RPMI8226 (cell line): ENCODE measurements around the gene TMCO5A.
"Not testable (repeated sequence)": the region's sequence is repeated elsewhere in the genome, so short reads cannot be mapped to it uniquely, and the experiment has no call there.

Experiments
- DNase-seq: peaks from one replicate; pipeline ENCODE4 v3.0.0-alpha.2; 2015

Gene TMCO5A

DNA sequence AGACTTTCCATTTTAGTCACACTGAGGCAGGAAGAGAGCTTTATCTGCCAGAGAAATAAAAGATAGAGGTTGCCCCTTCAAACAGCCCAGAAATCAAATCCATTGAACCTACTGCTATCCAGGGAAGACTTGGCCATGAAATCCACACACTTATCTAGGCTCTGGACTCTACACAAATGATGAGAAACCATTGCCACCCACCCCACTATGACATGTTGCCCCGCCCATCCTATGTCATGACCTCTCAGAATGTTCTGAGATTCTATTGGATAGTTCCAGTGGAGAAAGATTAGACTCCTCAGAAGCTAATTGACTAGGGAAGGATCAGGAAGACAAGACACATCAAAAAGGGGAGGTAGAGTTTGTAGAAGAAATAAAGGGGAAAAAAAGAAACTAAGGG, at the start of gene TMCO5A:
TMCO5A (plus strand) TSS at position 301 of the 400 bp plus-strand sequence. CDS start 1,684 bp downstream, outside the sequence.
- DNase-seq = no peak

DNA sequence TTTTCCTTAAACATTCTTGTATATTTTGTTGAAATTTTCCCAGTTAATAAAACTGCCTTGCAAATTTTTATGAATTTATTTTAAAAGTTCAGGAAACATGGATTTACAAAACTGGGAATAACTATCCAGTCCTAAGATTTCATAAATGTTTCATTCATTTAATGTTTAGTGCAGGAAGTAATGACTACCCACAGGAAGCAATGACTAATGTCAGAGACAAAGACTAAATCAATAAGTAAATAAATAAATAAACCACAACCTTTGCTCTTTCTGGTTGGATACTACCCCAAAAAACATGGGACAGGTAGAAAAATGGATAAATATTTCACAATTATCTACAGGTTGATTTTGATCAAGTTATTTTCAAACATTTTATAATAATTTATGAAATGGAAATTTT, 48.8 kb upstream of the TMCO5A start:
- no peak for DNase-seq

DNA sequence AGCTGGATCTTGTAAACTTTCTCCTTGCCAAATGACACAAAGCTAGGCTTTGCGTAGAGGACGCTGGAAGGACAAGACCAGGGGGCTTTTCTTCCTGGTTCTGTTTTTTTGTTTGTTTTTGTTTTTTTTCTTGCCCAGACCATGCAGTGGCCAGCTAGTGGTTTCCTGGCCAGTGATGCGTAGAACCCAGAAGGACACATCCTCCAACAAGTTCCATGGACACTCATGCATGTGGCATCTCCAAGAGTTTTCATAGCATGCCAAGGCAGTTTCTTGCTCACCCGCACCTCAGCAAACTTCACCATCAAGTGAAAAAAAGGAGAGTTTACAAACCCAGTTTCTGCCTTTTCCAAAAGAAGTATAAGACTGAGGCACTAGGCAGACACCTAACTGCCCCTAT, 46.1 kb upstream of the TMCO5A start:
- no peak for DNase-seq

DNA sequence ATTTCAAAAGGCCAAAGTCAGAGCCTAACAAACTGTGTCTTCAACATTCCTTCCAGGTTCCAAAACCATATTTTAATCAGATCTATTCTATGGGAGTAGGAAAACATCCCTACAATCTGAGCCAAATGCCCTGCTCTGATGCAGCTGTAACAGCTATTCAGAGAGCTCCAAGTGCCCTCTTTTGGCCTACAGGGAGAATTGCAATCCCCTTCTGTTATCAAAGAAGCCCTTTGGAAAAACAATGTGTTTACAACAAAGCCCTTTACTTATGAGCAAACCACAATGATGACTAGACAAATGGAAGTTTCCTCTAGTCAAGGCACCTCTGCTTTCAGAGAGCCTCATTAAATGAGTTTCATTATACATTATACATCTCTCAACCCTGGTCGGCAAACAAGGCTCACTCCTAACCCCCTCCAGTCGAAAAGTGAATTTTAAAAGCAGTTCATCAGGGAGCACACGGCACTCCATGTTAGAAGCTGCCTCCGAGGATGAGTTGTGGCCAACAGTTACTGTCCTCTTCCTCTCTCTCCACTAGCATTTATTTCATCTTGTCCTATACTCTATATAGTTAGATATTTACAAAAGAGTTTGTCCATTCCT, 42.6 kb upstream of the TMCO5A start:
- peak; percentile 10 for DNase-seq

DNA sequence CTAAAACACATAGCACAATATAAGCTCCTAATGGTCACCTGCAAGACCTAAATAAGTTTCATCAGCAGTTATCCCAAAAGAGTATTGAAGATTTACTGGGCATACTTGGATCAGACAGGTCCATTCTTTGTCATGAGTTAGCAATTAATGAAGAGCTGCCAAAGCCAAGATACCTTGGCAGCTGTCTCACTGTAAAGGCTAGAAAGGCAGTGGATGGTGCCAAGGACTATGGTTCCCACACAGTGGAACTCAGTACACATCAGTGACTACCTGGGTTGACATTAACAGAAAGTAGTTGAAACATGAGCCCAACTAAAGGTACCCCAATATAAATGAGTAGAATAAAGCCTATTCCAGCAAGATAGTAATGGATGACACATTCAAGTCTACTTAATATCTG, 41.1 kb upstream of the TMCO5A start:
- DNase-seq = no peak

DNA sequence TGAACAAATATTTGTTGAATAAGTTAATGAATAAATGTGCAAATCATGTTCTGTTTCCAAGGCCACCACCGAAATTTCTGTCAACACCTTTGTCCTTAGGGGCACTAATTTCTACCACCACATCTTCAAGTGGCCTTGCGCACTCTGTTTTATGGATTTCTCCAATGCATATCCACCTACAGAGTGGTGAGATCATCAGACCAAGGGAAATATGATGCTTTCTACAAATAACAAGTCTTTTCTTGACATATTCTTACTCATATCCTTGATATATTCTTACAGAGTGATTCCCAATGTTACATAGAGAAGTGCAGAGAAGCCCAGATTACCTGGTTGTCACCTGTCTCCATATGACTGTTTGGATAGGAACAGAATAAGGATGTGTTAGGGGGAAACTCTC, 36.1 kb upstream of the TMCO5A start:
- DNase-seq = no peak

DNA sequence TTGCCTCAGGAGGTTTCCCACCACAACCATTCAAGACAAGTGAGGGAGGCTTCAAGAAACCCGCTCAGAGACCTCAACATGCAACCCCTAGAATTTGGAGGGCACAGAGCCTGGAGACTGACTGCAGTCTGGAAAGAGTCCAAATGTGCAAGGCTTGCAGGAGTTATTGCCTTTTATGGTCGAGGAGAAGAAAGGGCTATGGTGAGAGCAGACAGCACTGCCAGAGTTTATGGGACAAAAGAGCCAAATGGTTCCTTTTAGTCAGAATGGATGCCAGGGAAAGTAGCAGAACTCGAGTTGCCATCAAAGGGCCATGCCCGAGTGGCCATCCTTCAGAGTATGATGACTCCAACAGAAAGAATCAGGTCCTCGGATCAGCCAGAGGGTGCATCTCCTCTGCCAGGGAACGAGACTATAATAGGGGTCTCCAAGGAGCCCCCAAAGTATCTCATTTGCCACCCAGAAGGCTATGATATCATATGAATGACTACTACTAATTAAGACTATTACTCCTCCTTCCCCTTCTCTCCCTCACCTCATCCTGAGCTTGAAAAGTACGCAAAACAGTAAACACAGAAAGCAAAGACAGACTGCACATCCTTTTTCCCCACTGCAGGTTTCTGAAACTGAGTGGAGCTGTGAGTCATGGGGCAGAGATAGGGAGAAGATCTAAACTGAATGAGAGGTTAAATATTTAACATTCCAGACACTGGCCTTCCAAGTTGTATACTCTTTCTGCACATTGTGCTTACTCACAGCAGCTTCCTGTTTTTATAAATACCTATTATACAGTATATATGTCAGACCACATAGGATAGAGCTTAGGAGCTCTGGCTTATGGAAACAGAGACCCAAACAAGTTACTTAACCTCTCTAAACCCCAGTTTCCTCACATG, 33.9 kb upstream of the TMCO5A start:
- DNase-seq = no peak

DNA sequence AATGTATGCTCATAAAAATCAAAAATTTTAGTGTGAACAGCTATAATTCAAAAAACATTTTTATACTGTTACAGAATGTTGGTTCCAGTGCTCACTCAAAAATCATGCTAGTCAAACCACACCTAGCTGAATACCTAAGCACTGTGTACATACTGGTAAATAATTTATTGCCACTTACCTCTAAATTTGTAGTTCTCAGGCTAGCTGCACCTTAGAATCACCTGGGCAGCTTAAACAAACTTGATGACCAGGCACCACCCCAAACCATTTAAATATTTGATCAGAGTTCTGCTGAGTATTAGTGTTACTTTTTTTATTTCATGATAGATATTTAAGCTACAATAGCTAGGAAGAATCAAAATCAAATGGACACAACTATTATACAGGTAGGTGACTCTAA, 32.3 kb upstream of the TMCO5A start:
- DNase-seq = no peak

DNA sequence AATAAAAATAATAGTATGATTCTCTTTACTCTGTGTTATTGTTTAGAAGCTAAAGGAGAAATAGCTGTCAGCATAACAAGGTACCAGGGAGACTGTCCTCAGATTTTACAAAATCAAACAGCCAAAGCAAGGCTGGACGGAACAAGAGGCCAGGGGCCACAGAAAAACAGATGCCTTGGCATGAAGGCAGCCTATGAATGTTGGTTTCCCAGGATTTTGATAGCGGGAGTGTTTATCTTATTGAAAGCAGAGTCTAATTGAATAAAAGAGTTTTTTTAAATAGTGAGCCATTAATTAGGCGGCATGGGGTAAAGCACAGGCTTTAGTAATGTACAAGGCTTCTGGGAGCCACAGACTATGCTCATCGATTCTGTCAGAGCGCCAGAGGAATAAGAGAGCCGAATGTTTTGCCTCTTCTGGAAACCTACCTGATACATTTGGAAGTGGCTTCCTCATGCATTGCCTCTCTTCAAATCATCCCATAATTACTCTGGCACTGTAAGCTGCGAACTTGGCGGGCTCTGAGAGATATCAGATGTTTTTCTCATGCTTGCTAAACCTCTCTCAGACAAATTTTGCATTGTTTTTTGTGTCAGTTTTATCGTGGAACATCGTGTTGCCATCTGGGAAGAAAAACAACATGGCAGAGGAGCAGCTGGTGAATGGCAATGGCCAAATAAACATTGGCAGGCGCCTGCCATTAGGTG, 30.4 kb upstream of the TMCO5A start:
- no peak for DNase-seq

DNA sequence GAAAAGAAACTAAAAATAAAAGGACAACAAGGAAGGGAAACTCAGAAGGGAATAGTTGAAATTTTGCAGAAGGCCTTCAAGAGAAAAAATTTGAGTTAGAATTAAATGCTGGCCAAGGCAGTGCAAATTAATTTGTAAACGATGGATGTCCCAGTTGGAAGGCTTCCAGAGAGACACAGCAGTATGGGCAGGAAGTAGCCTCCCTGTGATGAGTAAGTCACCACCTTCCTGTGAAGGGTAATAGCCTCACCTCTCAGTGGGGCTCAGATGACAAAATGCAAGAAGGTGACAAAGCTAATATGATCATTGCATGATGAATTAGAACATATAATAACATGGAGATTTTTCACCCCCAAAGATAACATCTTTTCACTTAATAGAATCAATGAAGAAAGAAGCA, 27.3 kb upstream of the TMCO5A start:
- DNase-seq = no peak

DNA sequence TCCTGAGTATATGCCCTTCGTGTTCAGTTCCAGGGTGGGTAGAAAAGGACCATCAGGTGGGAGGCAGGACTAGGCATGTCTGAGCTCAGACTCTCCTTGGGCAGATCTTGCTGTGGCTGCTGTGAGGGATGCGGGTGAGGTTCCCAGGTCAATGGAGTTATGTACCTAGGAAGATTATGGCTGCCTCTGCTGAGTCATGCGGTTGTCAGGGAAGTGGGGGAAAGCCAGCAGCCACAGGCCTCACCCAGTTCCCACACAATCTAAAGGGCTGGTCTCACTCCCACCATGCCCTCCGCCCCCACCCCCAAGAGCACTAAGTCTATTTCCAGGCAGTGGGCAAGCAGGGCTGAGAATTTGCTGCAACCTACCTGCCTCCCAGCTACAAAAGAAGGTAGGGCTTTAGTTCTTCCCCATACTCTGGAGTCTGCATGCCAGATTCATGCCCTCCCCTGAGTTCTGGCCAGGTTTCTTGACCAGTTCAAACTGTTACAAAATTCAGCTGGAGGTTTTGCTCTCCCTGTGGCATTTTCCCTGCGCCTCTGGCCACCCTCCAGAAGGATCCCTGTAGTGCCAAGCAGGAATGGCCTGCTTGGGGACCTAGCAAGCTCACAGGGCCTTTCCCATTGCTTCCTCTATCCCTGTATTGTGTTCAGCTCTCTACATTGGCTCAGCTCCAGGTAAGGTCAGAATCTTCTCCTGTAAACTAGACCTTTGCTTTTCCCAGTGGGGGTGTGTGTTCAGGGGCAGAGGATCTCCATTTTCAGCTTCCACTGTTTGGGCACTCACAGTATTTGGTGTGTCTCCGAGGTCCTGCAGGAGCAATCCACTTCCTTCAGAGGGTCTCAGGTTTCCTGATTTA, 12.7 kb upstream of the TMCO5A start:
- no peak for DNase-seq

DNA sequence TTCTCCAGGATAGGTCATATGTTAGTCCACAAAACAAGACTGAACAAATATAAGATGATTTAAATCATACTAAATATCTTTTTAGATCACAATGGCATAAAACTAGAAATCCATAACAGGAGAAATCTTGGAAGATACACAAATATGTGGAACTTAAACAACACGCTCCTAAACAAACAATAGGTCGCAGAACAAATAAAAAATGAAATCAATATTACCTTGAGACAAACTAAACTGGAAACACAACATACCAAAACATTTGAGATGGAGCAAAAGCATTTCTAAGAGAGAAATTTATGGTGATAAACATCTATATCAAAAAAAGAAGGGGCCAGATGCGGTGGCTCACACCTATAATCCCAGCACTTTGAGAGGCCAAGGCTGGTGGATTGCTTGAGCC, 8.3 kb upstream of the TMCO5A start:
- no peak for DNase-seq

DNA sequence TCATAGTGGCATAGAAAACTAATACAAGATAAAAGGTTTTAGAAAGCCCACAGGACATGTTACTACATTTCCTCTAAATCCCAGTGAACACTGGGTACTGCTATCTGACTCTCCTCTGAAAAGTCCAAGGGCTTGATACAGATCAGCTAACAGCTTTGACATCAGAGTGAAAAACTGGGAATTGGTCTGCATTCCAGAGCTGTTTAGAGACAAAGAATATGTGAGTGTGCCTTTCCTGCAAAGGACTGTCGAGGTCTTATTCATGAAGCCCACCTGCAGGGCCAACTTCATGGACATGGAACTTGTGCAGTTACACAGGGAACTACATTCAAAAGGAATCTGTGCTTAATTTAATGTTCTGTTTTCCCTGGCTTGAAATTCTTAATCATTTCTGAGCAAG, 5.2 kb upstream of the TMCO5A start:
- DNase-seq = no peak

DNA sequence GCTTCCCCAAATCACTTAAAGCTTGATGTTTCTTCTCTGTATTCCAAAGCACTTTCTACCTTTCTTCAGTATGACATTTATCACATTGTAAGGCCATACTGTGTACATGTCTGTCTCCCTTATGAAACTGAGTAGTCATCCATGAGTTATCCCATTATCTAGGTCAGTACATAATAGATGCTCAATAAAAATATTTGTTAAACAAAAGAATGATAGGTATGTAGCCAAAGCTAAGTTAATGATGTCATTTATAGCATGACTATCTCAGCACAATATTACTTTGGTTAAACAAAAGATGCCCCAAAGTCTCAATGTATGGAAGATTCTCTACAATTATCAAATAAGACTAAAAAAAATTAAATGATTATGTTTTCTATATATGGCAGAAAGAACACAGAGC, 3.1 kb upstream of the TMCO5A start:
- no peak for DNase-seq

DNA sequence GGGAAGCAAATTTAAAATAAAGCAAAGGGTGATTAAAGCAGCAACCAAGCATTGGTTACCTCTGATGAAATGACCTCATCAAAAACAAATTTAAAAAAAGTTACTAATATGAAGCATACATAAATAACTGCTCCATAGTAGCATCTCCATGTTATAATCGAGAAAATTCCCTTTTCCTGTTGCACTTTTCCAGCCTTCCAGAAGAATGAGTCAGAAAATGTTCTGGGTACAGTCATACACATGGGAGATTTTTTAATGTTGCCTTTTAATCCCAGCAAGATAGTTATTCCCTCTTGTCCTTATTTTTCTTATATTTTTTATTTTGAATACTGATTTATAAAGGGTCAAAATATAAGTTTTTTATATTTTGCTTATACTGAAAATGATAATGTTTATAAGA, 2.6 kb upstream of the TMCO5A start:
- DNase-seq = no peak

DNA sequence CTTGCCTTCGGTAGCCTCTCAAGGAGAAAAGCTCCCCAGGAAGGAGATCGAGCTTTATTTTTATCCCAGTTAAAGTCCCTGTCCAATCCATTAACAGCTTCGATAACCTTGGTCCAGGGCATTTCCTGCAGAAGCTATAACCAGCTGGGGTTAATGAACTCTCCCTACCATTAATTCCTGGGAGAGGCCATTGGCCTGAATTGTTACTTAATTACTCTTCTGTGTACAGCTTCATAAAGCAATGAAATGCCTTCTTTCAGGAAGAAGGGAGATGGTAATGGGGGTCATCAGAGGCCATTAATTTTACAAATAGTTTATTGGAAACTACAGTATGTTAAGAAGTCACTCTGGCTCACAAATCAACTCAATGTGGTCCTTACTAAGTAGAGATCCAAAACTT, 1.9 kb upstream of the TMCO5A start:
- DNase-seq = no peak

DNA sequence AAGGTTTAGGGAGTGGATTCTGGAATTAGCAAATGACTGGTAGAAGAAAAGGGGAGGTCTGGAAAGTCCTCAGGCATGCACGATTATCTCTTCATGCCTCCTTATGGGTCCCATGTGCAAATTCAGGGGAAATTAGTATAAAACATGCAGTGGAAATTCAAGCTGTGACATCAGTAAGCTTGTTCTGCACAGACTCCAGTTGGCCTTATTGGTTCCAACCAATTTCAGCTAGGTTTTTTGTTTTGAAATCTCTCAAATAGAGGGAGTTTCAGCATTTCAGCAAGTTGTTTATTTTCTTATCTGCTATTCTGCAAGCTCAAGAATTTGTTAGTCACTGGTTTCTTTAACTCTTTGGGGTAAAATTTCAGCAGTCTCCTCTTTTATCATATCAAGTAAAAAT, 774 bp upstream of the TMCO5A start:
- DNase-seq = no peak

DNA sequence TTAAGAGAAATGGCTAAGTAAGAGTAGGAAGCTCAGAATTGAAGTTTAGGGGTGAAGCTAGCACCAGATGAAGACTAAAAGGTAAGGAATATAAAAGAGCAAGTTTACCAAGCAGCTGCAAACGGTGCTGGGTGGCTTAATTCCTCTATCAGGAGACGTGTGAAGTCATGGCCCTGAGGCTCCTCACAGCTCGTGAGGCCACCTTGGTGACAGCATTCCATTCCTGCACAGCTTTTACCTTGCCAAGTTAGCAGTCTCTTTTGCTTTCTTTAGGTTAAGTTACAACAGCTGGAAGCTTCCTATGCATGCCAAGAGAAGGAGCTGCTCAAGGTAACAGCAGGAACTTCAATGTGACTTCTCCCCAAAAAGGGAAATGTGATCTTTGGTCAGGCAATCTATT, 6.4 kb downstream of the TMCO5A start:
- no peak for DNase-seq

DNA sequence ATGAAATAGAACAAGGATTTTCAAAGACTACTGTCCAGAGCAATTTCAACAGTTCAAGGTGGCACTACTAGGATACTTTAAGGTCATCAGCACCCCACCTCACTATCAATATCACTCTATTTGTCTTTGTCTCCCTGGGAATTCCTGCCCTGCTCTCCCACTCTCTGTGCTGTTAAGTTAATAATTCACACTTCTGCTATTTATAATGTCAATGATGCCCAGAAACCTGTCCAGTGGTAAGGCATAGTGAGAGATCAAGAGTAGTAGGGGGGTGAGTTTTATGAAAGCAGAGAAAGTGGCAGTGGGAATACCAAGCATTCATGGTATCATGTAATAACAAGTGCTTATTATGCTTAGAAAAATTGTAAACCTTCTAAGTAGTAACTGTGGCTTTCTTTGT, 7.3 kb downstream of the TMCO5A start:
- DNase-seq = no peak

DNA sequence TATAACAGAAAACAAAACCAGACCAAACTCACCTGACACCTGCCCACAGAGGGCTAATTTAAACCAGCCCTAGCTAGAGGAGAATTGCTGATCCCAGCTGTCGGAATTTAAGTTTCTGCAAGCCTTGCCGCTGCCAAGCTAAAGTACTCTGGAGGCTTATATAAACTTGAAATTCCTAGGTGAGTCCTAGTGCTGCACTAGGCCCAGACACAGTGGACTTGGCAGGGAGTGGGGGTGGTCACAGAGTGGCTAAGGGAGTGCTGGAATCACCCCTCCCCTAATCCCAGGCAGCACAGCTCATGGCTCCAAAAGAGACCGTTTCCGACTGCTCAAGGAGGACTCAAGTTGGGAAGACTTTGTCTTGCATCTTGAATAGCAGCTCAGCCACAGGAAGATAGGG, 17.6 kb downstream of the TMCO5A start:
- DNase-seq = peak; percentile 5

DNA sequence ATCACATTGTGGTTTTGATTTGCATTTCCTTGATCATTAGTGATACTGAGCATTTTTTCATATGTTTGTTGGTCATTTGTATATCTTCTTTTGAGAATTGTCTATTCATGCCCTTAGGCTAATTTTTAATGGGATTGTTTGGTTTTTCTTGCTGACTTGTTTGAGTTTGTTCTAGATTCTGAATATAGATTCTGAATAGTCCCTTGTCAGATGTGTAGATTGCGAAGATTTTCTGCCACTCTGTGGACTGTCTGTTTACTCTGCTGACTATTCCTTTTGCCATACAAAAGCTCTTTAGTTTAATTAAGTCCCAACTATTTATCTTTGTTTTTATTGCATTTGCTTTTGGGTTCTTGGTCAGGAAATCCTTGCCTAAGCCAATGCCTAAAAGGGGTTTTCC, 26.3 kb downstream of the TMCO5A start:
- not testable (repeated sequence) for DNase-seq

DNA sequence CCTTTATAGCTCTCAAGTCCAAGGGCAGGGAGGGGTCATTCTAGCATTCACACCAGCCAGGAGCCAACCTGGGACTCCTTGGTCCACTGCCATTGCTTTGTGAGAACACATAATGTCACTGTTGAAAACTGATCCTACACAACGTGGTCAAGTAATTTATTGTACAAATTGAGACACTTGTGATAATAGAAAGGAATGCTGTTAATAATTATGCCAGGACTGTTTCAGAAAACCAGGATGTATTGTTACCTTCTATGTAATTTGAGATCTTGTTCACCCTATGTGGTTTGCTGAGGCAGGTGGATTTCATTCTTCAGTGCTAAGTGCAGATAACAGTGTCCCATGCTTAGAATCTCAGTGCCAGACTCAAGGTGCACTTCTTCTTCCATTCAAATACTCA, 33.3 kb downstream of the TMCO5A start:
- DNase-seq = no peak

DNA sequence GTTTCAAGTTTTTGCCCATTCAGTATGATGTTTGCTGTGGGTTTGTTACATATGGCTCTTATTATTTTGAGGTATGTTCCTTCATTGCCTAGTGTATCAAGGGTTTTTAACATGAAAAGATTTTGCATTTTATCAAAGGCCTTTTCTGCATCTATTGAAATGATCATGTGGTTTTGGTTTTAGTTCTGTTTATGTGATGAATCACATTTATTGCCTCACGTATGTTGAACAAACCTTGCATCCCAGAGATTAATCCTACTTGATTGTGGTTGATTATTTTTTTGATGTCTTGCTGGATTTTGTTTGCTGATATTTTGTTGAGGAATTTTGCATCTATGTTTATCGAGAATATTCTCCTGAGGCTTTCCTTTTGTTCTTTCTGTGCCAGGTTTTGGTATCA, 39.4 kb downstream of the TMCO5A start:
- no peak for DNase-seq
